Astrocyte (in vitro differentiated cells and primary cell): Measurements from ENCODE around the gene MGAT5.

Source experiments
- EZH2 ChIP-seq: IDR thresholded peaks from 2 replicates; pipeline ENCODE4 v1.6.1; 2012; ENCODE audit warnings: mild to moderate bottlenecking, low read length, inconsistent platforms; ENCODE audit not compliant: insufficient read depth
- TF ChIP-seq, protein P1 (sequence below): IDR thresholded peaks from 2 replicates; pipeline ENCODE4 v1.5.1; 2011; ENCODE audit warnings: low read depth, mild to moderate bottlenecking, inconsistent platforms, low read length, moderate library complexity; ENCODE audit not compliant: insufficient read depth

GRCh38 chr2:134482766-134483340 lies 229.0 kb downstream of the MGAT5 start:
- TF ChIP-seq, protein P1, sequence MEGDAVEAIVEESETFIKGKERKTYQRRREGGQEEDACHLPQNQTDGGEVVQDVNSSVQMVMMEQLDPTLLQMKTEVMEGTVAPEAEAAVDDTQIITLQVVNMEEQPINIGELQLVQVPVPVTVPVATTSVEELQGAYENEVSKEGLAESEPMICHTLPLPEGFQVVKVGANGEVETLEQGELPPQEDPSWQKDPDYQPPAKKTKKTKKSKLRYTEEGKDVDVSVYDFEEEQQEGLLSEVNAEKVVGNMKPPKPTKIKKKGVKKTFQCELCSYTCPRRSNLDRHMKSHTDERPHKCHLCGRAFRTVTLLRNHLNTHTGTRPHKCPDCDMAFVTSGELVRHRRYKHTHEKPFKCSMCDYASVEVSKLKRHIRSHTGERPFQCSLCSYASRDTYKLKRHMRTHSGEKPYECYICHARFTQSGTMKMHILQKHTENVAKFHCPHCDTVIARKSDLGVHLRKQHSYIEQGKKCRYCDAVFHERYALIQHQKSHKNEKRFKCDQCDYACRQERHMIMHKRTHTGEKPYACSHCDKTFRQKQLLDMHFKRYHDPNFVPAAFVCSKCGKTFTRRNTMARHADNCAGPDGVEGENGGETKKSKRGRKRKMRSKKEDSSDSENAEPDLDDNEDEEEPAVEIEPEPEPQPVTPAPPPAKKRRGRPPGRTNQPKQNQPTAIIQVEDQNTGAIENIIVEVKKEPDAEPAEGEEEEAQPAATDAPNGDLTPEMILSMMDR: no peak
- no peak for TF ChIP-seq EZH2
